GM12878 (cell line): Measurements from ENCODE around the gene UBE2Q2. TPM values are rescaled to one million over a fixed set of nuclear protein-coding genes. Genes with fewer than 3 reads are reported as not detected.
A peak's percentile ranks its signal among the peaks of the same experiment; 100 is the strongest.

ENCODE experiments used
- ATAC-seq: fragments of 200-7000 bp; cut with Tn5 transposase; 3 replicates; pipeline ENCODE4 v1.9.1; 2020; ENCODE audit warnings: mild to moderate bottlenecking, moderate library complexity
- BruUV-seq: library from RNA; stranded (reverse); fragments of 400-500 nt; replicated peaks from 2 replicates; lab custom pipeline; 2021; lab: Mats Ljungman, UMichigan
- CTCF ChIA-PET: fragments of 300-600 bp; sonication (Branson Sonifier 250); formaldehyde crosslinking; extraction: SDS; loops from one replicate; lab custom pipeline; 2021; ENCODE audit warnings: inconsistent platforms; lab: Yijun Ruan, JAX
- POLR2A ChIA-PET: fragments of 350-600 bp; formaldehyde crosslinking; extraction: SDS; loops from one replicate; lab custom pipeline; 2021; ENCODE audit warnings: inconsistent platforms; lab: Charles Lee
- RAD21 ChIA-PET: fragments of 300-600 bp; sonication (Branson Sonifier 250); formaldehyde crosslinking; loops from one replicate; lab custom pipeline; 2023; ENCODE audit warnings: antibody characterized with exemption; ENCODE audit not compliant: unreplicated experiment; lab: Charles Lee
- SMC1A ChIA-PET: fragments of 300-600 bp; sonication (Branson Sonifier 250); formaldehyde crosslinking; loops from one replicate; lab custom pipeline; 2023; ENCODE audit not compliant: unreplicated experiment, uncharacterized antibody; lab: Charles Lee
- DNase-seq: peaks from one replicate; pipeline ENCODE4 v3.0.0-alpha.2; 2011; ENCODE audit warnings: low read depth, low spot score
- FAIRE-seq: peaks from 3 replicates; lab custom pipeline; 2011; peaks lifted over from hg19 to GRCh38; lab: Jason Lieb, UNC
- H2AFZ ChIP-seq: 2 replicates; pipeline ENCODE4 v1.6.0; 2011; ENCODE audit warnings: low read depth, low read length, control low read depth; ENCODE audit not compliant: control insufficient read depth
- H3K27ac ChIP-seq: 2 replicates; pipeline ENCODE4 v1.5.1; 2011; ENCODE audit warnings: control low read depth; ENCODE audit not compliant: control insufficient read depth, insufficient read depth
- H3K27me3 ChIP-seq, 2 experiments: replicated peaks in 1 of 2; 2 replicates each; pipeline versions ENCODE4 v1.6.0 to v1.6.1; 2011; ENCODE audit warnings: low read length in 1 of 2; ENCODE audit not compliant: control insufficient read depth in 2 of 2, insufficient read depth in 2 of 2
- H3K36me3 ChIP-seq, 2 experiments: 2 replicates each; pipeline ENCODE4 v1.5.1; 2011; ENCODE audit warnings: low read length in 1 of 2; ENCODE audit not compliant: control insufficient read depth in 2 of 2, insufficient read depth in 2 of 2
- H3K4me1 ChIP-seq: 2 replicates; pipeline ENCODE4 v1.6.1; 2011; ENCODE audit warnings: mild to moderate bottlenecking, low read length, moderate library complexity, mixed read lengths; ENCODE audit not compliant: control insufficient read depth, insufficient read depth
- H3K4me2 ChIP-seq: 2 replicates; pipeline ENCODE4 v1.6.0; 2011; ENCODE audit warnings: control low read depth; ENCODE audit not compliant: control insufficient read depth, insufficient read depth
- H3K4me3 ChIP-seq: fragments of 200-600 bp; sonication (generic); 2 replicates; pipeline ENCODE4 v1.5.1; 2016
- H3K79me2 ChIP-seq: 2 replicates; pipeline ENCODE4 v1.6.0; 2011; ENCODE audit warnings: low read length; ENCODE audit not compliant: control insufficient read depth, insufficient read depth
- H3K9ac ChIP-seq: 2 replicates; pipeline ENCODE4 v1.8.0; 2011; ENCODE audit warnings: low read length, control low read depth, mixed read lengths; ENCODE audit not compliant: control insufficient read depth, insufficient read depth
- H3K9me3 ChIP-seq: replicated peaks from 3 replicates; pipeline ENCODE4 v1.5.1; 2011; ENCODE audit warnings: mild to moderate bottlenecking, low read length; ENCODE audit not compliant: control insufficient read depth, insufficient read depth
- H4K20me1 ChIP-seq: 2 replicates; pipeline ENCODE4 v1.6.0; 2011; ENCODE audit not compliant: control insufficient read depth, insufficient read depth
- ESRRA ChIP-seq: IDR thresholded peaks from 2 replicates; pipeline ENCODE4 v1.6.1; 2012; ENCODE audit warnings: mild to moderate bottlenecking, low read length, improper control_type of control experiment
- HDGF ChIP-seq: fragments of 450-650 bp; IDR thresholded peaks from 2 replicates; pipeline ENCODE4 v1.6.1; 2016; ENCODE audit warnings: antibody characterized with exemption
- IKZF1 ChIP-seq: fragments of 450-650 bp; conservative IDR thresholded peaks from 2 replicates; pipeline ENCODE4 v1.6.1; 2017; ENCODE audit warnings: antibody characterized with exemption, mild to moderate bottlenecking
- IRF3 ChIP-seq: fragments of 450-650 bp; IDR thresholded peaks from 2 replicates; pipeline ENCODE4 v1.6.1; 2014; ENCODE audit warnings: mild to moderate bottlenecking
- PML ChIP-seq: IDR thresholded peaks from 2 replicates; pipeline ENCODE4 v1.6.1; 2012; ENCODE audit warnings: low read length, inconsistent platforms
- RCOR1 ChIP-seq: conservative IDR thresholded peaks from 2 replicates; pipeline ENCODE4 v1.6.1; 2012; ENCODE audit warnings: low read depth, low read length, improper control_type of control experiment
- RELA ChIP-seq: fragments of 450-650 bp; IDR thresholded peaks from 2 replicates; pipeline ENCODE4 v1.8.0; 2014; ENCODE audit warnings: borderline replicate concordance; ENCODE audit not compliant: partially characterized antibody
- ZNF274 ChIP-seq: IDR thresholded peaks from one replicate; pipeline ENCODE4 v1.8.0; 2011; ENCODE audit not compliant: insufficient read length, insufficient read depth
- ZNF687 ChIP-seq: fragments of 450-650 bp; IDR thresholded peaks from 2 replicates; pipeline ENCODE4 v1.6.1; 2017; ENCODE audit warnings: mild to moderate bottlenecking, moderate library complexity
- WGBS: methylation state at CpG from one replicate; pipeline ENCODE4 v1.1.6; 2016; ENCODE audit warnings: low lambda C conversion rate; ENCODE audit not compliant: insufficient replicate concordance, insufficient coverage; ENCODE audit errors: missing lambda C conversion rate; 5-methylcytosine and 5-hydroxymethylcytosine counted together
- in situ Hi-C: fragments of 300-500 bp; cut with MboI; formaldehyde crosslinking; loops from 9 replicates; pipeline ENCODE4 v1.14.3; 2018; ENCODE audit warnings: mixed read lengths
- intact Hi-C: fragments of 100-400 bp; cut with micrococcal nuclease; formaldehyde crosslinking; loops from one replicate; pipeline ENCODE4 v1.14.2; 2022; ENCODE audit not compliant: unreplicated experiment
- polyA plus RNA-seq, 11 experiments: library from polyadenylated mRNA; depleted of rRNA in 4 of 11; unstranded in 6 of 11; stranded (reverse) in 5 of 11; fragments of >200 nt; fragmentation: Nextera tagmentation in 4 of 11; fragmentation: Illumina TruSeq in 1 of 11; extraction: Ambion mirVana in 4 of 11; extraction: Trizol in 1 of 11; gene quantifications; 1 replicate in 1 of 11; 2 replicates in 10 of 11; pipeline versions ENCODE4 v1.2.1 to v1.2.3, GENCODE V29; 2011 to 2016; ENCODE audit warnings: inconsistent platforms in 2 of 11, missing spikeins in 2 of 11, low read depth in 1 of 11
- total RNA-seq, 4 experiments: library from RNA; depleted of rRNA in 3 of 4; stranded (reverse); fragments of >200 nt in 3 of 4; fragmentation: Illumina TruSeq in 1 of 4; extraction: Trizol in 1 of 4; gene quantifications; 2 replicates each; pipeline versions ENCODE4 v1.2.1 to v1.2.3, GENCODE V29; 2013 to 2021

The UBE2Q2 gene
- total and polyA plus RNA-seq, 10 of the 15 experiments (the other 5 are each of a cell fraction or from before 2014, with no cell fraction given) = 11.1 to 31.9 (median 21.6) TPM

GRCh38 chr15:75920079-75920478 lies 76.8 kb downstream of the UBE2Q2 start:
- Histone ChIP-seq H4K20me1 (no peaks in the 10 kb centered on the region), H3K36me3 (peaks cover 7 to 15% of the 10 kb centered on the region in 2 experiments), H3K9ac (no peak overlapping the region), H2AFZ (no peak overlapping the region), H3K27ac (no peak overlapping the region), H3K27me3 (no peaks in the 10 kb centered on the region), H3K4me1 (no peaks in the 10 kb centered on the region), H3K9me3 (no peaks in the 10 kb centered on the region), H3K4me2 (no peak overlapping the region), H3K4me3 (no peak overlapping the region), H3K79me2 (peaks cover 4% of the 10 kb centered on the region)
- ChIA-PET RAD21 (interaction anchor here (1.1 kb wide), 1 partner anchor 219 kb away, joined by 3 read pairs; no protein-coding TSS in a partner anchor), POLR2A (interaction anchor here (0.5 to 0.6 kb wide), 2 partner anchors 110 to 352 kb away, joined by 3 to 4 read pairs; no protein-coding TSS in a partner anchor), SMC1A (interaction anchor here (0.9 to 3.1 kb wide), 3 partner anchors 52 to 110 kb away, joined by 3 to 12 read pairs (median 4); no protein-coding TSS in a partner anchor), CTCF (interaction anchor here (0.8 to 3.7 kb wide), 3 partner anchors 9 to 230 kb away, joined by 3 to 22 read pairs (median 14); no protein-coding TSS in a partner anchor)
- in situ Hi-C loops = no loop called here
- intact Hi-C loops = no loop called here
- TF ChIP-seq RELA (no peak), HDGF (no peak), ESRRA (no peak), IRF3 (no peak), ZNF274 (no peak), IKZF1 (no peak), RCOR1 (no peak), ZNF687 (no peak), PML (no peak)
- DNase-seq = no peak
- no peak for ATAC-seq
- TSS peak; percentile 20 for BruUV-seq
- FAIRE-seq = no peak
- 100% methylated on average over 1 of the region's 1 CpG for WGBS
